Uterus (tissue), 4 donors: ENCODE measurements around the gene SCUBE1. TPM values are rescaled to one million over a fixed set of nuclear protein-coding genes. Genes with fewer than 3 reads are reported as not detected.

ENCODE experiments used
- DNase-seq, 2 donors: peaks; one replicate each; pipeline ENCODE4 v3.0.0-alpha.2; 2019 to 2020
- H3K27ac ChIP-seq, 2 donors: fragments of 200-600 bp; sonication (generic); 1 replicate in 1 of 2; 2 replicates in 1 of 2; pipeline ENCODE4 v1.5.1; 2016 to 2018
- H3K27me3 ChIP-seq, 2 donors: fragments of 200-600 bp; sonication (generic); one replicate each; pipeline ENCODE4 v1.5.1; 2018 to 2019; ENCODE audit warnings: control low read depth in 1 of 2
- H3K36me3 ChIP-seq, 2 donors: fragments of 200-600 bp; sonication (generic); one replicate each; pipeline ENCODE4 v1.5.1; 2019; ENCODE audit warnings: control low read depth in 1 of 2
- H3K4me1 ChIP-seq, 2 donors: fragments of 200-600 bp; sonication (generic); one replicate each; pipeline ENCODE4 v1.5.1; 2018 to 2019; ENCODE audit warnings: control low read depth in 1 of 2
- H3K4me3 ChIP-seq, 2 donors: fragments of 200-600 bp; sonication (generic); 1 replicate in 1 of 2; 2 replicates in 1 of 2; pipeline ENCODE4 v1.5.1; 2018 to 2019; ENCODE audit warnings: mild to moderate bottlenecking in 1 of 2
- H3K9me3 ChIP-seq, 2 donors: fragments of 200-600 bp; sonication (generic); one replicate each; pipeline ENCODE4 v1.5.1; 2019; ENCODE audit warnings: control low read depth in 1 of 2
- POLR2A ChIP-seq, 2 donors: fragments of 450-650 bp; IDR thresholded peaks; one replicate each; pipeline ENCODE4 v1.6.1; 2016; ENCODE audit warnings: antibody characterized with exemption in 2 of 2, mild to moderate bottlenecking in 1 of 2, moderate library complexity in 1 of 2
- intact Hi-C: fragments of 100-400 bp; cut with DNase I; formaldehyde crosslinking; loops from one replicate; pipeline ENCODE4 v1.15.1; 2023; ENCODE audit warnings: low total_unique reads
- total RNA-seq, 4 donors: library from RNA; depleted of rRNA in 3 of 4; stranded (reverse); fragments of >200 nt in 3 of 4; gene quantifications; one replicate each; pipeline versions ENCODE4 v1.1.0 to v1.2.4, GENCODE V29; 2014 to 2023
- TF ChIP-seq, protein P1 (sequence below), 4 experiments: fragments of 200-600 bp in 2 of 4; fragments of 450-650 bp in 2 of 4; sonication (generic) in 2 of 4; IDR thresholded peaks; one replicate each; pipeline ENCODE4 v1.5.1; 2016 to 2019; ENCODE audit warnings: antibody characterized with exemption in 4 of 4, mild to moderate bottlenecking in 2 of 4, moderate library complexity in 1 of 4
- donor health status: DM: yes; HTN: yes; CAD: no.

SCUBE1 gene
- total RNA-seq, 4 donors from 2014 or later: 0.14 to 1.7 (median 0.26) TPM; not detected in 1

DNA sequence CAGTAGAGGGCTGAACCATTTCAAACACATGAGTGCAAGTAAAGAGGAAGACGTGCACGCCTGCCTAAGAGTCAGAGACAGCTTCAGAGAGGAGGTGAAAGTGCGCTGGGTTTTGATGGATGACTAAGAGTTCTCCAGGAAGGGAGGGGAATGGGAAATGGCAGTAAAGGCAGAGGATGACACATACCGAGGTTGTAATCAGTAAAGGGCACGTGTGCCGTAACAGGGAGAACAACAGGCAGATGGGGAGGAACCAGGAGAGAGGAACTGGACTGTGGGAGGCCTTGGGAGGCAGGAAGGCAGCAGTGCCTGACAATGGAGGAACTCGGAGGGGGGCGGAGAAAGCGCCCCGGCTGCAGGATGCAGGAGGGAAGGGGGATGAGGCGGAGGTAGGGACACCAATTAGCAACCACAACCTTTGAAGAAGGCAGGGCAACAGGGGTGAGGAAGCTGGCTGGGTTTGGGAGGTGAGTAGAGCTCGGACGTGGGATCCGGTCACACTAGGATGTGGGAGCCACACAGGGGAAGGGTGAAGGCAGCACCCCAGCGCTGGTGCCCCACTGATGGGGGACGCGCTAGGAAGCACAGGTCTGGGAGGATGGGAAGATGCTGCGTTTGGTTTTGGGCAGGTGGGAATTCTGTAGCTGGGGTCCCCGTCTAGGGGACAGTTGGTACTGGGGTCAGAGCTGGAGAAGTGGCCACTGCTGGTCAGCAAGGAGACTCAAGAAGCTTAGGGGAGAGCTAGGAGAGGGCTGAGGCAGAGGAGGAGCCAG, 67.4 kb downstream of the SCUBE1 start:
- no peaks in the 10 kb centered on the region for H3K36me3 ChIP-seq
- no peak for DNase-seq
- H3K4me1 ChIP-seq: no peaks in the 10 kb centered on the region
- TF ChIP-seq POLR2A (IDR thresholded peaks at IDR 0.05): no peak
- TF ChIP-seq, protein P1, sequence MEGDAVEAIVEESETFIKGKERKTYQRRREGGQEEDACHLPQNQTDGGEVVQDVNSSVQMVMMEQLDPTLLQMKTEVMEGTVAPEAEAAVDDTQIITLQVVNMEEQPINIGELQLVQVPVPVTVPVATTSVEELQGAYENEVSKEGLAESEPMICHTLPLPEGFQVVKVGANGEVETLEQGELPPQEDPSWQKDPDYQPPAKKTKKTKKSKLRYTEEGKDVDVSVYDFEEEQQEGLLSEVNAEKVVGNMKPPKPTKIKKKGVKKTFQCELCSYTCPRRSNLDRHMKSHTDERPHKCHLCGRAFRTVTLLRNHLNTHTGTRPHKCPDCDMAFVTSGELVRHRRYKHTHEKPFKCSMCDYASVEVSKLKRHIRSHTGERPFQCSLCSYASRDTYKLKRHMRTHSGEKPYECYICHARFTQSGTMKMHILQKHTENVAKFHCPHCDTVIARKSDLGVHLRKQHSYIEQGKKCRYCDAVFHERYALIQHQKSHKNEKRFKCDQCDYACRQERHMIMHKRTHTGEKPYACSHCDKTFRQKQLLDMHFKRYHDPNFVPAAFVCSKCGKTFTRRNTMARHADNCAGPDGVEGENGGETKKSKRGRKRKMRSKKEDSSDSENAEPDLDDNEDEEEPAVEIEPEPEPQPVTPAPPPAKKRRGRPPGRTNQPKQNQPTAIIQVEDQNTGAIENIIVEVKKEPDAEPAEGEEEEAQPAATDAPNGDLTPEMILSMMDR (IDR thresholded peaks at IDR 0.05): no peak
- H3K9me3 ChIP-seq: no peaks in the 10 kb centered on the region
- no peaks in the 10 kb centered on the region for H3K27me3 ChIP-seq
- no peak overlapping the region for H3K4me3 ChIP-seq
- intact Hi-C loops: loop anchor here (10.0 kb wide), 1 partner anchor 109 kb away; no protein-coding TSS in a partner anchor
- no peak overlapping the region for H3K27ac ChIP-seq

DNA sequence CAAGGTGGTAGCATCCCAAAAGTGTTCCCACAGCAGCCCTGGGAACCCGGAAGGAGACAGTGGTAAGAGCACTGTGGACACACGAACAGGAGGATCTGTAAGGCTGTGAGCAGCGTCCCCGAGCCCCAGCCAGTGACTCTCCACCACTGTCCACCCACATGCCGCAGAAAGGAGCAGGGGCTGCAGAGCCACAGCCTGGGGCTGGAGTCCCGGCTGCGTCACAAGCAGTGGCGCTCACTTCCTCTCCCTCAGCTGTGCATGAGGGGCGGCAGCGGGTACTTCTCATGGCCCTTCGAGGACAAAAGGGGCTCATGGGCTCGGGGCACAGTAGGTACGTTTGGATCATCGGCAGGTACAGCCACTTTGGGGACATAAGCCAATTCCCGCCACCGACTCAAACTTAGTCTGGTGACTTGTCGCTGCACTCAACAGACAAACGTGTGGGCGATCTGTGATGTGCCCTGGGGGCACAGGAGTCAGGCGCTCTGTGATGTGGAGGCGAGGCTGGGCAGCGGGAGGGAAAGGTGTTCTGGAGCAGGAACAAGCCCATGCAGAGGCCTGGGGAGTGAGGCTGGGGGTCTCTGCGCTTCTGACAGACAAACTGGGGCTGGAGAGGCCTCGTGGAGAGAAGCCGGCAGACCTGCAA, 68.5 kb downstream of the SCUBE1 start:
- no peaks in the 10 kb centered on the region for H3K9me3 ChIP-seq
- DNase-seq: no peak
- intact Hi-C loops: loop anchor here (5.0 to 10.0 kb wide), 2 partner anchors 68 to 110 kb away; partner anchors contain the start of gene SCUBE1
- no peak overlapping the region for H3K4me3 ChIP-seq
- H3K36me3 ChIP-seq: no peaks in the 10 kb centered on the region
- no peaks in the 10 kb centered on the region for H3K27me3 ChIP-seq
- TF ChIP-seq POLR2A (IDR thresholded peaks at IDR 0.05): no peak
- TF ChIP-seq, protein P1 (IDR thresholded peaks at IDR 0.05): no peak
- no peak overlapping the region for H3K27ac ChIP-seq
- no peaks in the 10 kb centered on the region for H3K4me1 ChIP-seq

DNA sequence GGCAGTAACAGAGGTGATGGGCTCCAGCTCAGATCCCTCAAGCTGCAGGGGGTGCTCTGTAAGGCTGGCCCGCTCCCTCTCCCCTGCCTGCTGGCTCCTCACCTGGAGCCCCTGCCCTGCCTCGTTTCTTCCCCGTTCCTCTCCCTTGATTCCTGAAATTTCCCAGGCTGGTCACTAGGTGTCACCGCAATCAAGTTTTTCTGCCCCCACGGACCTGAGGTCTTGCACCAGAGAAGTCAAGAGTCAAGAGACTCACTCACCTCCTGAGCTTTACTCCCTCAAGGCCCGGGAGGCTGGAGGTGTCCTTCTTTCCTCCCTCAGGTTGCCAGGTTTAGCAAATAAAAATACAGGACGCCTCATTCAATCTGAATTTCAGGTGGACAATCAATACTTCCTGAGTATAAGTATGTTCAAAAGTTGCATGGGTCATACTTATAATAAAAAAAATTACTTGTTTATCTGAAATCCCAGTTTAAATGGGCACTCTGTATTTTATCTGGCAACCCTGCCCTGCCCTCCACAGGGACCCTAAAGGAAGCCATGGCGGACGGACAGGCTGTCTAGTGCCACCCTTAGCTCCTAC, 69.2 kb downstream of the SCUBE1 start:
- intact Hi-C loops: loop anchor here (5.0 to 10.0 kb wide), 2 partner anchors 68 to 111 kb away; partner anchors contain the start of gene SCUBE1
- H3K27ac ChIP-seq: no peak overlapping the region
- H3K36me3 ChIP-seq: no peaks in the 10 kb centered on the region
- no peaks in the 10 kb centered on the region for H3K4me1 ChIP-seq
- H3K27me3 ChIP-seq: no peaks in the 10 kb centered on the region
- DNase-seq: peak; percentile 35 to 50
- H3K4me3 ChIP-seq: no peak overlapping the region
- H3K9me3 ChIP-seq: no peaks in the 10 kb centered on the region
- no peak for TF ChIP-seq POLR2A (IDR thresholded peaks at IDR 0.05)
- TF ChIP-seq, protein P1 (IDR thresholded peaks at IDR 0.05): peak; percentile 62 to 89 (median 73)

DNA sequence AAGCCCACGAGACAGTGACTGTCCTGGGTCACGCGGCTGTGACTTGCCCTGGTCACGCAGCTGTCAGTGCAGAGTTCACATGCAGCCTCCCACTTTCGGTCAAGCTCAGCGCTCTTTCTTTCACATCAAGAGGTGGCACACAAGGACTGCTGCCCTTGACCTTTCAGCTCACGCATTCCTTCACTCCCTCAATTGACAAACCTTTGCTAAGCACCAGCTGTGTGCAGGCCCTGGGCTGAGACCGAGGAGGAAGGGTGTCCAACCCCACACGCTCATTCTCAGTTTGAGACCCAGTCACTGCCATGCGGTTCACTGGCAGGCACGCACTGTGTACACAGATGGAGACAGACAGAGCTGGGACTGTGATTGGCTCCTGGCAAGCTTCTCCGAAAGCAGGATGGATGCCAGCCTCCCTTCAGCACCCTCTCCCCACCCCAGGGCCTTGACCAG, 70.3 kb downstream of the SCUBE1 start:
- no peaks in the 10 kb centered on the region for H3K36me3 ChIP-seq
- no peak overlapping the region for H3K4me3 ChIP-seq
- DNase-seq: no peak
- TF ChIP-seq POLR2A (IDR thresholded peaks at IDR 0.05): no peak
- TF ChIP-seq, protein P1 (IDR thresholded peaks at IDR 0.05): no peak
- no peaks in the 10 kb centered on the region for H3K27me3 ChIP-seq
- no peaks in the 10 kb centered on the region for H3K9me3 ChIP-seq
- no peak overlapping the region for H3K27ac ChIP-seq
- intact Hi-C loops: loop anchor here (5.0 to 10.0 kb wide), 2 partner anchors 69 to 112 kb away; partner anchors contain the start of gene SCUBE1
- no peaks in the 10 kb centered on the region for H3K4me1 ChIP-seq
